ENCODE results near the gene EXOC6. TPM values are rescaled to one million over a fixed set of nuclear protein-coding genes. Genes with fewer than 3 reads are reported as not detected.

Gene EXOC6
- total and polyA plus RNA-seq, 10 of the 15 experiments (the other 5 are each of a cell fraction or from before 2014, with no cell fraction given) = 7.6 to 53.8 (median 13.3) TPM

DNA sequence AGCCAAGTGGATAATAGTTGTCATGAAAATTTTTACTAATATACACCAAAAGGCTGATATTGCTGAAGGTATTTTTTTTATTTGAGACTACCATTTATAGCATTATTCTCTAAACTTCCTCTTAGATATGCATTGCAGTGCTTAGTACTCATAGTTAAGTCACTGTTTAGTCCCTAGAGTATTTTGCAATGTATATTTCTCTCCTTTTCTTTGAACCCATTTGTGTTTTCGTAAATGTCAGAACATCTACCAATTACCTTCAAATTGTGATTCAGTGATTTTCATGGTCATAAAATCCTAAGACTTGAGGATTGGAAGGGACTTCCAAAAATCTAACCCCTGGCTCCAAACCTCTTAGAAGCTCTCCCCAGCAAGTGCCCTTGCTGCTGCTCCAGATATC, 190.8 kb downstream of the EXOC6 start:
- no peaks in the 10 kb centered on the region for H3K36me3 ChIP-seq (ENCODE audit: control insufficient read depth in 2 of 2, insufficient read depth in 2 of 2, low read length in 1 of 2)
- ChIA-PET POLR2A (no interaction called here), SMC1A (ENCODE audit: uncharacterized antibody, unreplicated experiment) (interaction anchor here (1.1 to 2.2 kb wide), 4 partner anchors 8 to 72 kb away, joined by 3 to 7 read pairs (median 4); no protein-coding TSS in a partner anchor), CTCF (interaction anchor here (0.7 to 1.8 kb wide), 7 partner anchors 15 to 156 kb away, joined by 3 to 5 read pairs (median 4); no protein-coding TSS in a partner anchor), RAD21 (ENCODE audit: unreplicated experiment) (interaction anchor here (0.8 kb wide), 1 partner anchor 196 kb away, joined by 4 read pairs; no protein-coding TSS in a partner anchor)
- DNase-seq (ENCODE audit: low read depth, low spot score) (no peak), FAIRE-seq (no peak), ATAC-seq (no peak)
- no peak overlapping the region for H3K27ac ChIP-seq (ENCODE audit: control insufficient read depth, insufficient read depth)
- no peak overlapping the region for H2AFZ ChIP-seq (ENCODE audit: control insufficient read depth, low read depth, low read length)
- H3K9ac ChIP-seq (ENCODE audit: control insufficient read depth, insufficient read depth, low read length) = no peak overlapping the region
- no peaks in the 10 kb centered on the region for H3K4me1 ChIP-seq (ENCODE audit: control insufficient read depth, insufficient read depth, low read length)
- in situ Hi-C loops (cut with MboI) = no loop called here
- H3K4me2 ChIP-seq (ENCODE audit: control insufficient read depth, insufficient read depth) = no peak overlapping the region
- intact Hi-C loops (cut with micrococcal nuclease; ENCODE audit: unreplicated experiment) = loop anchor here (1.0 to 5.0 kb wide), 2 partner anchors 72 to 154 kb away; no protein-coding TSS in a partner anchor
- no peak for TF ChIP-seq NRF1 (conservative IDR thresholded peaks at IDR 0.05; ENCODE audit: low read depth, low read length)
- no peak for TF ChIP-seq STAT1 (conservative IDR thresholded peaks at IDR 0.05)
- no peak for TF ChIP-seq RCOR1 (conservative IDR thresholded peaks at IDR 0.05; ENCODE audit: low read depth, low read length)
- TF ChIP-seq, protein P1, sequence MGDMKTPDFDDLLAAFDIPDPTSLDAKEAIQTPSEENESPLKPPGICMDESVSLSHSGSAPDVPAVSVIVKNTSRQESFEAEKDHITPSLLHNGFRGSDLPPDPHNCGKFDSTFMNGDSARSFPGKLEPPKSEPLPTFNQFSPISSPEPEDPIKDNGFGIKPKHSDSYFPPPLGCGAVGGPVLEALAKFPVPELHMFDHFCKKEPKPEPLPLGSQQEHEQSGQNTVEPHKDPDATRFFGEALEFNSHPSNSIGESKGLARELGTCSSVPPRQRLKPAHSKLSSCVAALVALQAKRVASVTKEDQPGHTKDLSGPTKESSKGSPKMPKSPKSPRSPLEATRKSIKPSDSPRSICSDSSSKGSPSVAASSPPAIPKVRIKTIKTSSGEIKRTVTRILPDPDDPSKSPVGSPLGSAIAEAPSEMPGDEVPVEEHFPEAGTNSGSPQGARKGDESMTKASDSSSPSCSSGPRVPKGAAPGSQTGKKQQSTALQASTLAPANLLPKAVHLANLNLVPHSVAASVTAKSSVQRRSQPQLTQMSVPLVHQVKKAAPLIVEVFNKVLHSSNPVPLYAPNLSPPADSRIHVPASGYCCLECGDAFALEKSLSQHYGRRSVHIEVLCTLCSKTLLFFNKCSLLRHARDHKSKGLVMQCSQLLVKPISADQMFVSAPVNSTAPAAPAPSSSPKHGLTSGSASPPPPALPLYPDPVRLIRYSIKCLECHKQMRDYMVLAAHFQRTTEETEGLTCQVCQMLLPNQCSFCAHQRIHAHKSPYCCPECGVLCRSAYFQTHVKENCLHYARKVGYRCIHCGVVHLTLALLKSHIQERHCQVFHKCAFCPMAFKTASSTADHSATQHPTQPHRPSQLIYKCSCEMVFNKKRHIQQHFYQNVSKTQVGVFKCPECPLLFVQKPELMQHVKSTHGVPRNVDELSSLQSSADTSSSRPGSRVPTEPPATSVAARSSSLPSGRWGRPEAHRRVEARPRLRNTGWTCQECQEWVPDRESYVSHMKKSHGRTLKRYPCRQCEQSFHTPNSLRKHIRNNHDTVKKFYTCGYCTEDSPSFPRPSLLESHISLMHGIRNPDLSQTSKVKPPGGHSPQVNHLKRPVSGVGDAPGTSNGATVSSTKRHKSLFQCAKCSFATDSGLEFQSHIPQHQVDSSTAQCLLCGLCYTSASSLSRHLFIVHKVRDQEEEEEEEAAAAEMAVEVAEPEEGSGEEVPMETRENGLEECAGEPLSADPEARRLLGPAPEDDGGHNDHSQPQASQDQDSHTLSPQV (IDR thresholded peaks at IDR 0.05) = no peak
- no peak for TF ChIP-seq TARDBP (IDR thresholded peaks at IDR 0.05; ENCODE audit: borderline replicate concordance)
- TF ChIP-seq HDGF (IDR thresholded peaks at IDR 0.05) = no peak
- no peak for TF ChIP-seq JUND (IDR thresholded peaks at IDR 0.05; ENCODE audit: low read depth, low read length)
- no peak for TF ChIP-seq CEBPB (IDR thresholded peaks at IDR 0.05; ENCODE audit: borderline replicate concordance in 1 of 2, low read depth in 2 of 2, low read length in 2 of 2)
- TF ChIP-seq CBFB (IDR thresholded peaks at IDR 0.05; ENCODE audit: low read depth) = no peak
- no peak for TF ChIP-seq EP300 (IDR thresholded peaks at IDR 0.05; ENCODE audit: borderline replicate concordance in 1 of 2, control insufficient read depth in 1 of 2, low read depth in 2 of 2, low read length in 2 of 2)
- TF ChIP-seq, protein P2, sequence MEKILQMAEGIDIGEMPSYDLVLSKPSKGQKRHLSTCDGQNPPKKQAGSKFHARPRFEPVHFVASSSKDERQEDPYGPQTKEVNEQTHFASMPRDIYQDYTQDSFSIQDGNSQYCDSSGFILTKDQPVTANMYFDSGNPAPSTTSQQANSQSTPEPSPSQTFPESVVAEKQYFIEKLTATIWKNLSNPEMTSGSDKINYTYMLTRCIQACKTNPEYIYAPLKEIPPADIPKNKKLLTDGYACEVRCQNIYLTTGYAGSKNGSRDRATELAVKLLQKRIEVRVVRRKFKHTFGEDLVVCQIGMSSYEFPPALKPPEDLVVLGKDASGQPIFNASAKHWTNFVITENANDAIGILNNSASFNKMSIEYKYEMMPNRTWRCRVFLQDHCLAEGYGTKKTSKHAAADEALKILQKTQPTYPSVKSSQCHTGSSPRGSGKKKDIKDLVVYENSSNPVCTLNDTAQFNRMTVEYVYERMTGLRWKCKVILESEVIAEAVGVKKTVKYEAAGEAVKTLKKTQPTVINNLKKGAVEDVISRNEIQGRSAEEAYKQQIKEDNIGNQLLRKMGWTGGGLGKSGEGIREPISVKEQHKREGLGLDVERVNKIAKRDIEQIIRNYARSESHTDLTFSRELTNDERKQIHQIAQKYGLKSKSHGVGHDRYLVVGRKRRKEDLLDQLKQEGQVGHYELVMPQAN (conservative IDR thresholded peaks at IDR 0.05) = no peak
- TF ChIP-seq ATF7 (IDR thresholded peaks at IDR 0.05; ENCODE audit: low read depth) = no peak
- TF ChIP-seq YY1 (IDR thresholded peaks at IDR 0.05; ENCODE audit: low read depth, low read length) = no peak
- H3K27me3 ChIP-seq (replicated peaks in 1 of 2; ENCODE audit: control insufficient read depth in 2 of 2, insufficient read depth in 2 of 2, low read length in 1 of 2) = no peaks in the 10 kb centered on the region
- H4K20me1 ChIP-seq (ENCODE audit: control insufficient read depth, insufficient read depth) = no peaks in the 10 kb centered on the region
- WGBS (ENCODE audit: insufficient coverage, insufficient replicate concordance, low lambda C conversion rate, missing lambda C conversion rate) = 95% methylated on average over 1 of the region's 1 CpG
- H3K9me3 ChIP-seq (replicated peaks; ENCODE audit: control insufficient read depth, insufficient read depth, low read length) = no peaks in the 10 kb centered on the region
- BruUV-seq (replicated peaks) = no TSS peak
- H3K79me2 ChIP-seq (ENCODE audit: control insufficient read depth, insufficient read depth, low read length) = no peaks in the 10 kb centered on the region
- no peak overlapping the region for H3K4me3 ChIP-seq
